Keratinocyte (primary cell): ENCODE data around the gene KIAA0040. TPM values are rescaled to one million over a fixed set of nuclear protein-coding genes. Genes with fewer than 3 reads are reported as not detected.

Experiments
- DNase-seq: peaks from one replicate; pipeline ENCODE4 v3.0.0-alpha.2; 2011; ENCODE audit warnings: low read depth, missing footprints, low spot score
- FAIRE-seq: peaks from 2 replicates; lab custom pipeline; 2011; peaks lifted over from hg19 to GRCh38; lab: Jason Lieb, UNC
- H2AFZ ChIP-seq: 2 replicates; pipeline ENCODE4 v1.6.0; 2012; ENCODE audit warnings: low read length, control low read depth, inconsistent platforms; ENCODE audit not compliant: control insufficient read depth
- H3K27ac ChIP-seq: 2 replicates; pipeline ENCODE4 v1.5.1; 2011; ENCODE audit warnings: low read length; ENCODE audit not compliant: control insufficient read depth, insufficient read depth
- H3K27me3 ChIP-seq: 3 replicates; pipeline ENCODE4 v1.6.0; 2011; ENCODE audit warnings: low read length; ENCODE audit not compliant: control insufficient read depth, insufficient read depth; ENCODE audit errors: extremely low read depth
- H3K36me3 ChIP-seq, 2 experiments: 2 replicates in 1 of 2; 3 replicates in 1 of 2; pipeline ENCODE4 v1.5.1; 2011; ENCODE audit warnings: low read length in 2 of 2, mild to moderate bottlenecking in 1 of 2; ENCODE audit not compliant: control insufficient read depth in 2 of 2, insufficient read depth in 2 of 2; ENCODE audit errors: extremely low read depth in 1 of 2
- H3K4me1 ChIP-seq: 3 replicates; pipeline ENCODE4 v1.5.1; 2011; ENCODE audit warnings: low read length; ENCODE audit not compliant: control insufficient read depth, insufficient read depth; ENCODE audit errors: extremely low read depth
- H3K4me2 ChIP-seq: 3 replicates; pipeline ENCODE4 v1.6.0; 2011; ENCODE audit warnings: low read depth, low read length; ENCODE audit not compliant: control insufficient read depth, insufficient read depth; ENCODE audit errors: extremely low read depth
- H3K4me3 ChIP-seq, 3 experiments: fragments of 200-600 bp in 1 of 3; sonication (generic) in 1 of 3; 2 replicates in 2 of 3; 3 replicates in 1 of 3; pipeline ENCODE4 v1.5.1; 2011 to 2016; ENCODE audit warnings: low read length in 3 of 3, mild to moderate bottlenecking in 3 of 3, control low read depth in 2 of 3, inconsistent platforms in 1 of 3, low read depth in 1 of 3, mixed read lengths in 1 of 3, mixed run types in 1 of 3, moderate library complexity in 1 of 3; ENCODE audit not compliant: control insufficient read depth in 2 of 3, insufficient read depth in 2 of 3; ENCODE audit errors: extremely low read depth in 1 of 3
- H3K79me2 ChIP-seq: 2 replicates; pipeline ENCODE4 v1.6.0; 2012; ENCODE audit warnings: low read length; ENCODE audit not compliant: control insufficient read depth, insufficient read depth
- H3K9ac ChIP-seq: 3 replicates; pipeline ENCODE4 v1.6.0; 2011; ENCODE audit warnings: low read length; ENCODE audit not compliant: control insufficient read depth, insufficient read depth; ENCODE audit errors: extremely low read depth
- H3K9me1 ChIP-seq: 3 replicates; pipeline ENCODE4 v1.6.0; 2011; ENCODE audit warnings: low read length; ENCODE audit not compliant: control insufficient read depth, insufficient read depth; ENCODE audit errors: extremely low read depth
- H3K9me3 ChIP-seq: 2 replicates; pipeline ENCODE4 v1.5.1; 2012; ENCODE audit warnings: low read depth, low read length; ENCODE audit not compliant: control insufficient read depth
- H4K20me1 ChIP-seq: 3 replicates; pipeline ENCODE4 v1.6.0; 2011; ENCODE audit warnings: low read length; ENCODE audit not compliant: control insufficient read depth, insufficient read depth; ENCODE audit errors: extremely low read depth
- EZH2 ChIP-seq: IDR thresholded peaks from one replicate; pipeline ENCODE4 v1.6.1; 2012; ENCODE audit warnings: inconsistent platforms, mild to moderate bottlenecking, low read length, moderate library complexity
- dilution Hi-C: fragments of 300-500 bp; cut with MboI; formaldehyde crosslinking; loops from one replicate; pipeline ENCODE4 v1.7.0; 2020; ENCODE audit warnings: low sequenced_read_pairs; ENCODE audit not compliant: extremely low pct_ligation_motif_present
- polyA plus RNA-seq, 5 experiments: library from polyadenylated mRNA; depleted of rRNA in 3 of 5; stranded (reverse) in 3 of 5; stranded (forward) in 1 of 5; unstranded in 1 of 5; fragments of >200 nt; gene quantifications; 1 replicate in 1 of 5; 2 replicates in 3 of 5; 3 replicates in 1 of 5; pipeline versions ENCODE4 v1.2.1 to v1.2.3, GENCODE V29; 2011 to 2012; ENCODE audit warnings: missing spikeins in 2 of 5, low read depth in 1 of 5, low replicate concordance in 1 of 5
- TF ChIP-seq, protein P1 (sequence below), 3 experiments: IDR thresholded peaks in 1 of 3; conservative IDR thresholded peaks in 1 of 3; optimal IDR thresholded peaks in 1 of 3; 2 replicates in 2 of 3; 3 replicates in 1 of 3; pipeline versions ENCODE3 to v1.5.1; 2011; ENCODE audit warnings: low read length in 3 of 3, mild to moderate bottlenecking in 3 of 3, moderate library complexity in 2 of 3, control low read depth in 1 of 3, inconsistent platforms in 1 of 3; ENCODE audit not compliant: insufficient read depth in 2 of 3; ENCODE audit errors: extremely low read depth in 1 of 3

KIAA0040 gene
- polyA plus RNA-seq, 1 donor (not counting 4 experiments of a cell fraction or from before 2014, with no cell fraction given) = 57.9 TPM

DNA sequence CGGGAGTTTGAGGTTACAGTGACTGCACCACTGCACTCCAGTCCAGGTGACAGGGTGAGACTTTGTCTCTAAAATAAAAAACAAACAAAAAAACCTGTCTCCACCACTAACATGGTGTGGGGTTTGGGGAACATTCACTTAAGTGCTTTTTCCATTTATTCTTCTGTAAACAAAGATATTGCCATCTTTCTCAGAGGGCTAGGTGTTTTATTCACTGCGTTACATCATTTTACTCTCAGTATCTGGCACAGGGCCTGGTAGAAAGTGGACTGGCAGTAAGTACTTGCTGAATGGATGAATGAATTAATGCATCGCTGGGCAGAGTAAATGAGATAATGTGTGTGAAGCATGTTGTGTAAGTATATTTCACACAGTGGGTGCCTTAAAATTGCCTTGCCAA, 20.1 kb downstream of the KIAA0040 start:
- Histone ChIP-seq H4K20me1 (no peaks in the 10 kb centered on the region), H3K9me1 (no peaks in the 10 kb centered on the region), H3K4me2 (no peak overlapping the region), H3K27ac (no peak overlapping the region), H3K4me3 (no peak overlapping the region), H3K36me3 (peaks cover 15 to 33% of the 10 kb centered on the region in 2 experiments), H3K27me3 (no peaks in the 10 kb centered on the region), H3K9ac (no peak overlapping the region), H3K4me1 (peaks cover 41% of the 10 kb centered on the region), H2AFZ (no peak overlapping the region), H3K9me3 (no peaks in the 10 kb centered on the region), H3K79me2 (peaks cover 63% of the 10 kb centered on the region)
- DNase-seq (no peak), FAIRE-seq (no peak)
- dilution Hi-C loops = no loop called here
- TF ChIP-seq EZH2 = no peak

DNA sequence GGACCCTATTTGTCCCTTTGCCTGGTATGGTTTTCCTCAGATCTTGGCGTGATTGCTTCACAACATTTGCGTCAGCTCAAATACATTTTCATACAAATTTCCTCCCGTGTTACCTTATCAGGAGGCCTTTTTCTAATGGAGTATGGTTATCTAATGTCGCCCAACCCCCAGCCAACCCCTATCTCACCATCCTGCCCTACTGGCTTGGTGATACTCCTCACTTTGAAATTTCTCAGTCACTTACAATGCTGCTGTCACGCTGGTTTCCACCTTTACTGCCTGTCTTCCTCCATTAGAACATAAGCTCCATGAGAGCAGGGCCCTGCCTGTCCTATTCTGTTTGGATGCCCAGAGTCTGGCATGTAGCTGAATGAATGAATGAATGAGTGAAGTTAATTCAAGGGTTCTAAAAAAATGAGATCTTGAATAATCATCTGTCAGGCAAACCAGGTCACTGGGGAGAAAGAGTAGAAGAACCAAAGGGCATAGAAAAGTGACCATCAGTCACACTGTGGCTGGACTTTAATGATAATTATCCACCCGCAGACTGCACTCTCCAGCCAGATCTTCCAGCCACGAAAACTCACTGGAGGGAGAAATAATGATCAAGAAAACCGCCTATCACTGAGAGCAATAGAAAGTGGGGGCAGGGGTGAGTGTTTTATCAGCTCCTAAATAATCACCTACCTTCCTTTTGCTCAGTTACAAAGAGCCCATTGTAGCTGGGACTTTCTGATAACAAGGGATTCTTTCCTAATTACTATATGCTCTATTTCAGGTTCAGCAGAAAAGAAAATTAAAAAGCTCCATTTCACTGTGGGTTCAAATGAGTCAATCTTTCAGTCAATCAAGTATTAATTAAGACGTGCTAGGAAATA, 21.3 kb downstream of the KIAA0040 start:
- peaks cover 18 to 38% of the 10 kb centered on the region in 2 experiments for H3K36me3 ChIP-seq
- H3K27ac ChIP-seq = no peak overlapping the region
- H3K4me3 ChIP-seq = no peak overlapping the region
- H3K4me1 ChIP-seq = peaks cover 41% of the 10 kb centered on the region
- H4K20me1 ChIP-seq = no peaks in the 10 kb centered on the region
- H3K9me1 ChIP-seq = no peaks in the 10 kb centered on the region
- H3K27me3 ChIP-seq = no peaks in the 10 kb centered on the region
- no peak for TF ChIP-seq EZH2
- TF ChIP-seq, protein P1, sequence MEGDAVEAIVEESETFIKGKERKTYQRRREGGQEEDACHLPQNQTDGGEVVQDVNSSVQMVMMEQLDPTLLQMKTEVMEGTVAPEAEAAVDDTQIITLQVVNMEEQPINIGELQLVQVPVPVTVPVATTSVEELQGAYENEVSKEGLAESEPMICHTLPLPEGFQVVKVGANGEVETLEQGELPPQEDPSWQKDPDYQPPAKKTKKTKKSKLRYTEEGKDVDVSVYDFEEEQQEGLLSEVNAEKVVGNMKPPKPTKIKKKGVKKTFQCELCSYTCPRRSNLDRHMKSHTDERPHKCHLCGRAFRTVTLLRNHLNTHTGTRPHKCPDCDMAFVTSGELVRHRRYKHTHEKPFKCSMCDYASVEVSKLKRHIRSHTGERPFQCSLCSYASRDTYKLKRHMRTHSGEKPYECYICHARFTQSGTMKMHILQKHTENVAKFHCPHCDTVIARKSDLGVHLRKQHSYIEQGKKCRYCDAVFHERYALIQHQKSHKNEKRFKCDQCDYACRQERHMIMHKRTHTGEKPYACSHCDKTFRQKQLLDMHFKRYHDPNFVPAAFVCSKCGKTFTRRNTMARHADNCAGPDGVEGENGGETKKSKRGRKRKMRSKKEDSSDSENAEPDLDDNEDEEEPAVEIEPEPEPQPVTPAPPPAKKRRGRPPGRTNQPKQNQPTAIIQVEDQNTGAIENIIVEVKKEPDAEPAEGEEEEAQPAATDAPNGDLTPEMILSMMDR (optimal IDR thresholded peaks at IDR 0.05 in 1 of 3, IDR thresholded peaks at IDR 0.05 in 1 of 3, conservative IDR thresholded peaks at IDR 0.05 in 1 of 3; ENCODE audit: extremely low read depth in 1 of 3, insufficient read depth in 2 of 3, low read length in 3 of 3) = no peak
- no peak overlapping the region for H2AFZ ChIP-seq
- H3K4me2 ChIP-seq = no peak overlapping the region
- H3K9me3 ChIP-seq = no peaks in the 10 kb centered on the region
- H3K79me2 ChIP-seq = peaks cover 62% of the 10 kb centered on the region
- no peak for FAIRE-seq
- H3K9ac ChIP-seq = no peak overlapping the region
- dilution Hi-C loops = no loop called here
- DNase-seq = no peak
